ENCODE results near the gene DOCK7.

DOCK7 gene

GRCh38 chr1:62513013-62513412, 175.2 kb downstream of the DOCK7 start:
- Mint-ChIP-seq H3K4me1 (no peaks in the 10 kb centered on the region), H3K27me3 (no peaks in the 10 kb centered on the region), H3K9me3 (no peaks in the 10 kb centered on the region), H3K4me3 (no peak overlapping the region), H3K36me3 (no peaks in the 10 kb centered on the region), H3K27ac (no peak overlapping the region)
- CTCF ChIA-PET, result interaction anchor here (0.7 kb wide), 1 partner anchor 425 kb away, joined by 3 read pairs; no protein-coding TSS in a partner anchor
- DNase-seq, result no peak

- no peaks in the 10 kb centered on the region for H3K9me3 Mint-ChIP-seq
- CTCF ChIA-PET, result interaction anchor here (1.4 to 5.2 kb wide), 2 partner anchors 24 to 238 kb away, joined by 3 to 50 read pairs; no protein-coding TSS in a partner anchor
- no peak overlapping the region for H3K4me3 Mint-ChIP-seq
- no peaks in the 10 kb centered on the region for H3K36me3 Mint-ChIP-seq
- no peaks in the 10 kb centered on the region for H3K4me1 Mint-ChIP-seq
- H3K27me3 Mint-ChIP-seq, result no peaks in the 10 kb centered on the region
- H3K27ac Mint-ChIP-seq, result no peak overlapping the region
- DNase-seq, result no peak
These were observed 179.2 kb downstream of the DOCK7 start for GRCh38 chr1:62509028-62509427.

- no peak for DNase-seq
- H3K4me1 Mint-ChIP-seq, result no peaks in the 10 kb centered on the region
- no peaks in the 10 kb centered on the region for H3K36me3 Mint-ChIP-seq
These were observed 179.9 kb downstream of the DOCK7 start for GRCh38 chr1:62508187-62508758.

GRCh38 chr1:62500210-62500609, 188.0 kb downstream of the DOCK7 start:
- no peak for DNase-seq
- CTCF ChIA-PET, result interaction anchor here (1.0 kb wide), 1 partner anchor 8 kb away, joined by 4 read pairs; no protein-coding TSS in a partner anchor
- H3K4me3 Mint-ChIP-seq, result no peak overlapping the region
- no peaks in the 10 kb centered on the region for H3K36me3 Mint-ChIP-seq
- no peak overlapping the region for H3K27ac Mint-ChIP-seq
- H3K4me1 Mint-ChIP-seq, result no peaks in the 10 kb centered on the region
- H3K27me3 Mint-ChIP-seq, result no peaks in the 10 kb centered on the region
- no peaks in the 10 kb centered on the region for H3K9me3 Mint-ChIP-seq

More at GRCh38 chr1:62508187-62508758, 179.9 kb downstream of the DOCK7 start:
- H3K27me3 Mint-ChIP-seq, result no peaks in the 10 kb centered on the region
- CTCF ChIA-PET, result interaction anchor here (1.0 to 5.2 kb wide), 5 partner anchors 9 to 238 kb away, joined by 3 to 50 read pairs (median 4); no protein-coding TSS in a partner anchor
- H3K9me3 Mint-ChIP-seq, result no peaks in the 10 kb centered on the region
- H3K4me3 Mint-ChIP-seq, result no peak overlapping the region
- no peak overlapping the region for H3K27ac Mint-ChIP-seq

- Mint-ChIP-seq H3K9me3 (no peaks in the 10 kb centered on the region), H3K27ac (no peak overlapping the region), H3K27me3 (no peaks in the 10 kb centered on the region), H3K4me1 (no peaks in the 10 kb centered on the region), H3K36me3 (no peaks in the 10 kb centered on the region), H3K4me3 (no peak overlapping the region)
- CTCF ChIA-PET, result no interaction called here
- no peak for DNase-seq
These were observed 194.0 kb downstream of the DOCK7 start for GRCh38 chr1:62494137-62494536.

- Mint-ChIP-seq H3K36me3 (no peaks in the 10 kb centered on the region), H3K27me3 (no peaks in the 10 kb centered on the region), H3K9me3 (no peaks in the 10 kb centered on the region)
These were observed 194.5 kb downstream of the DOCK7 start for GRCh38 chr1:62493656-62494055.

GRCh38 chr1:62492521-62492920, 195.7 kb downstream of the DOCK7 start:
- CTCF ChIA-PET, result no interaction called here
- no peaks in the 10 kb centered on the region for H3K9me3 Mint-ChIP-seq
- H3K4me1 Mint-ChIP-seq, result no peaks in the 10 kb centered on the region
- H3K27me3 Mint-ChIP-seq, result no peaks in the 10 kb centered on the region
- H3K27ac Mint-ChIP-seq, result no peak overlapping the region
- H3K4me3 Mint-ChIP-seq, result no peak overlapping the region
- no peaks in the 10 kb centered on the region for H3K36me3 Mint-ChIP-seq
- no peak for DNase-seq

More at GRCh38 chr1:62493656-62494055, 194.5 kb downstream of the DOCK7 start:
- CTCF ChIA-PET, result no interaction called here
- Mint-ChIP-seq H3K27ac (no peak overlapping the region), H3K4me3 (no peak overlapping the region), H3K4me1 (no peaks in the 10 kb centered on the region)
- no peak for DNase-seq

GRCh38 chr1:62487956-62488355, 200.2 kb downstream of the DOCK7 start:
- CTCF ChIA-PET, result no interaction called here

GRCh38 chr1:62484824-62485468, 203.2 kb downstream of the DOCK7 start:
- H3K36me3 Mint-ChIP-seq, result no peaks in the 10 kb centered on the region
- no peak overlapping the region for H3K27ac Mint-ChIP-seq
- no peaks in the 10 kb centered on the region for H3K9me3 Mint-ChIP-seq
- CTCF ChIA-PET, result no interaction called here
- no peaks in the 10 kb centered on the region for H3K4me1 Mint-ChIP-seq
- no peak for DNase-seq
- no peaks in the 10 kb centered on the region for H3K27me3 Mint-ChIP-seq
- no peak overlapping the region for H3K4me3 Mint-ChIP-seq

More at GRCh38 chr1:62487956-62488355, 200.2 kb downstream of the DOCK7 start:
- Mint-ChIP-seq H3K4me3 (no peak overlapping the region), H3K4me1 (no peaks in the 10 kb centered on the region), H3K36me3 (no peaks in the 10 kb centered on the region), H3K9me3 (no peaks in the 10 kb centered on the region), H3K27me3 (no peaks in the 10 kb centered on the region), H3K27ac (no peak overlapping the region)
- DNase-seq, result no peak

- no peak overlapping the region for H3K4me3 Mint-ChIP-seq
- no peaks in the 10 kb centered on the region for H3K9me3 Mint-ChIP-seq
- CTCF ChIA-PET, result no interaction called here
- no peaks in the 10 kb centered on the region for H3K27me3 Mint-ChIP-seq
- H3K36me3 Mint-ChIP-seq, result no peaks in the 10 kb centered on the region
- H3K4me1 Mint-ChIP-seq, result no peaks in the 10 kb centered on the region
- no peak overlapping the region for H3K27ac Mint-ChIP-seq
- DNase-seq, result no peak
These were observed 206.5 kb downstream of the DOCK7 start for GRCh38 chr1:62481681-62482080.

- no peaks in the 10 kb centered on the region for H3K9me3 Mint-ChIP-seq
- H3K27ac Mint-ChIP-seq, result no peak overlapping the region
- CTCF ChIA-PET, result no interaction called here
- no peaks in the 10 kb centered on the region for H3K4me1 Mint-ChIP-seq
- no peaks in the 10 kb centered on the region for H3K27me3 Mint-ChIP-seq
- no peaks in the 10 kb centered on the region for H3K36me3 Mint-ChIP-seq
- DNase-seq, result no peak
- H3K4me3 Mint-ChIP-seq, result no peak overlapping the region
These were observed 211.5 kb downstream of the DOCK7 start for GRCh38 chr1:62476525-62477219.

- Mint-ChIP-seq H3K36me3 (no peaks in the 10 kb centered on the region), H3K4me1 (no peaks in the 10 kb centered on the region), H3K27me3 (no peaks in the 10 kb centered on the region), H3K4me3 (no peak overlapping the region), H3K27ac (no peak overlapping the region), H3K9me3 (no peaks in the 10 kb centered on the region)
- CTCF ChIA-PET, result no interaction called here
- no peak for DNase-seq
These were observed 221.1 kb downstream of the DOCK7 start for GRCh38 chr1:62467092-62467491.

GRCh38 chr1:62462370-62462769, 225.8 kb downstream of the DOCK7 start:
- H3K27me3 Mint-ChIP-seq, result no peaks in the 10 kb centered on the region
- H3K27ac Mint-ChIP-seq, result no peak overlapping the region
- CTCF ChIA-PET, result no interaction called here
- no peak overlapping the region for H3K4me3 Mint-ChIP-seq
- DNase-seq, result no peak
- no peaks in the 10 kb centered on the region for H3K9me3 Mint-ChIP-seq
- no peaks in the 10 kb centered on the region for H3K4me1 Mint-ChIP-seq
- H3K36me3 Mint-ChIP-seq, result no peaks in the 10 kb centered on the region

- CTCF ChIA-PET, result no interaction called here
- Mint-ChIP-seq H3K27me3 (no peaks in the 10 kb centered on the region), H3K27ac (no peak overlapping the region), H3K9me3 (no peaks in the 10 kb centered on the region), H3K4me1 (no peaks in the 10 kb centered on the region), H3K4me3 (no peak overlapping the region), H3K36me3 (peaks cover 15% of the 10 kb centered on the region)
- no peak for DNase-seq
These were observed 230.2 kb downstream of the DOCK7 start for GRCh38 chr1:62457955-62458354.

GRCh38 chr1:62452951-62453350, 235.2 kb downstream of the DOCK7 start:
- peaks cover 24% of the 10 kb centered on the region for H3K4me1 Mint-ChIP-seq
- no peak for DNase-seq
- no peak overlapping the region for H3K4me3 Mint-ChIP-seq
- no peaks in the 10 kb centered on the region for H3K27me3 Mint-ChIP-seq
- CTCF ChIA-PET, result no interaction called here
- H3K36me3 Mint-ChIP-seq, result peaks cover 46% of the 10 kb centered on the region
- no peak overlapping the region for H3K27ac Mint-ChIP-seq
- H3K9me3 Mint-ChIP-seq, result no peaks in the 10 kb centered on the region

Data from activated naive CD4-positive, alpha-beta T cell treated with anti-CD3 and anti-CD28 coated beads, Interleukin-2, amount 10 ng/mL, durations not matched to agents 7 days and 5 days (primary cell).